Activated CD4-positive, alpha-beta T cell treated with anti-CD3 and anti-CD28 coated beads, Interleukin-2, amount 50 U/mL, for 1 hour (primary cell): ENCODE data around the gene CARD6.
A peak's percentile ranks its signal among the peaks of the same experiment; 100 is the strongest.
"Not testable (repeated sequence)": the region's sequence is repeated elsewhere in the genome, so short reads cannot be mapped to it uniquely, and the experiment has no call there.

Source experiments
- DNase-seq: peaks from one replicate; pipeline ENCODE4 v3.0.0-alpha.2; 2020

The CARD6 gene

DNA sequence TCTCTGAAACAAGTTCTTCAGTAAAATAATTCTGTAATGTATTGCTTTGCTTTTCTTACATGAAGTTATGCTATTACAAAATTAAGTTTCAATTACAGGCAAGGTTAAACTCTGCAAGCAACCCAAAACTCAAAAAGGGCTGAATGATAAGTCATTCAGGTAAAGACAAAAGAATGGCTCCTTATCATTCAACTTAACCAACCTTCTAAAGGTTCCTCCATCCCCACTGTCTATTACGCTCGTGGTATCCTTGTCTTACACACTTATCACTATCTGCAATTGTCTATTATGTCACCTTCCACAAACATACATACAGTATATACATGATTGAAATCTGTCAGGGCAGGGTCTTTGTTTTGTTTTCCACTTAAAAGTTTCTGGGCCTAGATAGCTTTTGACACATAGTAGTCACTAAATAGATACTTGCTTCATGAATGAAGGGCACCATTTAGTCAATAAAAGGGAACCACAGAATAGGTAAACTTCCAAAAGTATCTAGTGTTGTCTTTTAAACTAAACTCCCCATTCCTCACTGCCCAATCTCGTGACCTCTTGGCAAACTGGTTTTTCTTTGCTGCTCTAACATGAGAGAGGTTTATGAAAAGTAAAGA, 13.0 kb upstream of the CARD6 start:
- no peak for DNase-seq

DNA sequence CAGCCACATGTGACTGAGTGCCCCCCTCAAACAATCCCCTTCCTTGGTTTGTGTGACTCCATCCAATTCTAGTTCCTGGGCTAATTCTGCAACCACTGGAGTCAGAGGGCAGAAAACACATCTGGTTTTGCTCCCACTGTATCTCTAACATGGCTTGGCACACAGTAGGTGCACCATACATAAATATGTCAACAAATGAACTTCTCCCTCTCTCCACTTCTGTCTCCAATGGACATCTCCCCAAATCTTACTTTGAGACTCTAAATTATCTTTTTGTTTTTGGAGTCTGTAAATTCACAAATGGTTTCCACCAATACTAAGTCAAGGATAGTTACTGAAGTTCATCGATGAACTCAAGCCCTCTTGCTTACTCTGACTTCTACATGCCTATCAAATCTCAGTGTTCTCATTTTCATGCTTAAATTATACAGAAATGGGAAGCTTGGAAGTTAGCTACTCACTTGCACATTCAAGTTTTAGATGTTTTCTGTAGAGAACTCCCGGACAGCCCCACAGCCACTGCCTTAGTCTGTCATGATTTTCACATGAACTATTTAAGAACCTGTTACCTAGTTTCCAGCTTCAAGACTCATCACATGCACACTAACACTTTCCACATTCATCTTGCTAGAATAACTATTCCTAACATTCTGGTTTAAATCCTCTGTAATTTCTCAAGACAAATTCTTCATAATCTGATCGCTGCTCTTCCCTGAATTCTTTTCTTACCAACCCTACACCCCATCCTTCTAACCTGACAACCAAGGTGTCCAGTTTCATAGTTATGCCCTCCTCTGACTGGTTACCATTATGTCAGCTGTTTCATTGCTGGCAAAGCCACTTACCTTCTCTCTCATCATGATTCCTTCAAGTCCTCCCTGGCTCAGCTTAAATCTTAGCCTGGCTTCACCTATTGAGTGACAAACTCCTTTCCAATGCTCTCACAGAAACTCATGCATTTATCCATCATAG, 12.2 kb upstream of the CARD6 start:
- DNase-seq: no peak

DNA sequence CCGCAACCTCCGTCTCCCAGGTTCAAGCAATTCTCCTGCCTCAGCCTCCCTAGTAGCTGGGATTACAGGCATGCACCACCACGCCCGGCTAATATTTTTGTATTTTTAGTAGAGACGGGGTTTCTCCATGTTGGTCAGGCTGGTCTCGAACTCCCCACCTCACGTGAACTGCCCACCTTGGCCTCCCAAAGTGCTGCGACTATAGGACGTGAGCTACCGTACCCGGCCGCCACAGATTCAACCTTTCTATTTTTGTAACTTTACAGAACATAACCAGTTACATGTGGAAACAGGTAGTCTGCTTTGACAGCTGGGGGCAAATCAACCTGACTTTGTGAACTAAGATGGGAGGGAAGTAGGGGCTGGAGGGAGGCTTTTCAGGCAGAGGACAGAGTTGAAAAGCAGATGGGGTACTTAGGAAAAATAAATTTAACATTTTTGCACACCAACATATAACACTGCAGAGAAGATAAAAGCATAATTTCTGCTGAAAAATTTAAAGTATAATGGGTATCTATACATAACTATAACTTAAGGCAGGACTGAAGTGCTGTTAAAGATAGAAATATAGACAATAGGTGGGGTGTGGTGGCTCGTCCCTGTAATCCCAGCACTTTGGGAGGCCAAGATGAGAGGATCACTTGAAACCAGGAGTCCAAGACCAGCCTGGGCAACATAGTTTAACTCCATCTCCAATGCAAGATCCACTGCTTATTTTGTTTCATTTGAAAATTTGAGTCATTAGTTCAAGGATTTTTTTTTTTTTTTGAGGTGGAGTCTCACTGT, 11.2 kb upstream of the CARD6 start:
- DNase-seq: no peak

DNA sequence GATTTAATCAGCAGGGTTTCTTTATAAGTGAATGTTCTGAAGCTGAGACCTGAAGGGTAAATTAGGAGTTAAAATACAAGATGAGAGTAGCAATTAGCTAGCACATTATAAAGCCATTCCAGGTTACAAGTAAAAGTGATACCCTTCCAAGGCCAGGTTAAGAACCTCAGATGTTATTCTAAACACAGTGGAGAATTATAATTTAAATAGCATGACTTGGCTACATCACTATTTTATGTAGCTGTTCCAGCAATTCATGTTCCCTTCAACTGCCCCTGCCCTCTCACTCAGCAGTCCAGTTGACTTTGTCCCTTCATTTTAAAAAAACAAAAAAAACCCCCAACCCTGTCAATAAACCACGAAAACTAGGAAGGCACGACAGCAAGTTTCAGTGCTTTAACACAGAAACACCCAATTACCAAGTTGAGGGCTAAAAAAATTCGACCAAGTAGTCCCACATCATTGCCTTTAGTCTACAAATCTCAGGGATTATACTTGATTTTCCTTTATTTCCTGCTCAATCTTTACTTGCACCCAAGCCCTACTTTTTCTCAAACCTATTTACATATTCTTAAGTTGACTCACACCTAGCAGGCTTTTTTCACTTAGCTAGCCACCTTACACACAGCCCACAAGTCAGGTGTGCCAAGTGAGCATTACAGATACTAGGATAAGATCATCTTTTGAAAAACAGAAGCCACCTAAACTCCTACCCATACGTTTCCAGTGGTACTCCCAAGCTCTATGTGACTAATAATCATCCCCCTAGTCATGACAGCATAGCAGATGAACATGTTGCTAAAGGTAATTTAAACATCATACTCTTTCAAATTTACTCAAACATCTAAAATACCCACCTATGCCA, 9.6 kb upstream of the CARD6 start:
- DNase-seq: no peak

DNA sequence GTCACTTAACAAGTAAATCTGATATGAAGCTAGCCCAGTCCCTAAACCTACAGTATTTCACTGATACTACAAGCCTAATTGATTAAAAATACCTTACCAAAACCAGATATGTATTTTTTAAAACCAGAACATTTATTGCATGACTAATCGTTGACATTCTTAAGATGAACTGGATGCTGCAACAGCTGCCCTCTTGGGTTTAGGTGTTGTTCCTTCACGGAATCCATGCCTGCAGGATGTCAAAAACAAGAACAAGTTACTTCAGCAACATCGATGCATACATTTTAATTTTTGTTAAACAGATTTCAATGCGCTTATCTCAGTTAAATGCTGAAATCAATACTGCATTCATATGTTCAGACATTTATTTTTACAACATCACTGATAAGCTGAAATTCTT, 8.8 kb upstream of the CARD6 start:
- DNase-seq: no peak

DNA sequence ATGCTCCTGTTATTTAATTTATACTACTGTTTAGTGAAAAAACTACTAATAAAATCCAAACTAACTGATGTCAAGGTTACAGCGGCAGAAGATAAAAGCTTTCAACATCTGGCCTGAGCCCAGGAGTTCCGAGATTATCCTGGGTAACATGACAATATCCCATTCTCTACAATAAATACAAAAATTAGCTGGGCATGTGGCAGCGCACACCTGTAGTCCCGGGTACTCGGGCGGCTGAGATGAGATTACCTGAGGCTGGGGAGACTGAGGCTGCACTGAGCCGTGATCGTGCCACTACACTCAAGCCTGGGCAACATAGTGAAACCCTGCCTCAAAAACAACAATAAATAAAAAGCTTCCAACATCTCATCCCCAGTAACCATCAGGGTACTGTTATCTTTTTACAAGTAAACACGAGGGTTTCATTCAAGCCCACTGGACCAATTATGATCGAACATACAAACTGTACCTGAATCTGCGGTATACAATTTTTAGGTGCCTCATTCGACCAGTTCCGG, 7.4 kb upstream of the CARD6 start:
- DNase-seq: no peak

DNA sequence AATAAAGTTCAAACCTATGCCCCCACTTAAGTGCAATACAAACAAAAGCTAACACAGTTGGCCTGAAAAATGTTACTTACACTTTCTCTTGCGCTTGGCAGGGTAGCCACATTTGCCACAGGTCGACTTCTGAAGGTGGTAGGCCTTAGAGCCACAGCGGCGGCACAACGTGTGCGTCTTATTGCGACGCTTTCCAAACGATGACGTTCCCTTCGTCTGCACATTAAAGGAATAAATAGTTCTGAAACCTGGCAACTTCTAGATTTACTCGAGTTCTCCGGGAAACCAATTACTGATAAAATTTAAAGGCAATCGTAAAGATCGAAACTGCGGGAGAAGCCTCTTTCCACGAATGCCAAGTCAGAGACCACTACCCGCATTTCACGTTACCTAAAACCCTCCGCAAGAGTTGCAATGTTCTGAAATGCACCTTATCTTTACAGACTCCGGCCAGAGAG, 6.7 kb upstream of the CARD6 start:
- peak; percentile 53 for DNase-seq

DNA sequence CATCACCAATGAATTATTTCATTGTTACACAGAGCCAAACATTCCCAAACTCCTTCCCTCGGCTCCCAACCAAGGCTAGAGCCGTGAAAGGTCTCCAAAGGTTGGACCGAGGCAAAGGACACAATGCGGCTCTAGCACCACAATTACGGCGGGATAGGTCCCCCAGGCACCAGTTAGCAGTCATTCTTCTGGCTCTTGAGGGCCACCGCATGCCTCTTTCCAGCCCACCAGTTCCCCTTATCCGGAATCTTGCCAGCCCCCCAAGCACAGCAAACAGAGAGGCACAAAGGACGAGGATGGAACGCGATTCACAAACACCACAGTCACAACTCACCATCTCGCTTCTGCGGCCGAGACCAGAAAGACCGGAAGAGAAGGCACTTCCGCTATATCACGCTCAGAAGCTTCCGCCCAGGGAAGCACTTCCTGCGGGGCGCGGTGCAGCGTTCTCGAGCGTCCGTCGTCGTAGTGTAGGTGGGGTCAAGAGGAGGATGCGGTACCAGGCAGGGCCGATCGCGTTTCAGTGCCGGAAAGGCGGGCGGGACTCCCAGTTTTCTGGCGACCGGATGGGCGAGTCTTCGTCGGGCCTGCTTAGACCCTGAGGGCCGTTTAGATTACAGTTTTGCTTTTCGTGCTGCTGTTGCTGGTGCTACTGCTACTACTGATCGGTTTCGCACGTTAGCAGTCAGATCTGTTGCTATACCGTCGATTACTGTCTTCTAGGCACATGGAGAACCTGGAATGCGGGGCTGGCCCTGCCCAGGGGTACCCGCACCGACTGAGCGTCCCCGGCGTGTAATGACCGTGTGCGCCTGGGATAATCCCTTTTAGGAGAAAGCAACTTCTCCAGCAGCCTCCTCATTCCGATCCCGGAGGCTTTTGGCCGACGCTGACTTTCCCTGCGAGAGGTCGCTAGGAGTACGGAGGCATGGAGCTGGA, 6.0 kb upstream of the CARD6 start, which contains the start of gene RPL37:
Gene RPL37, minus strand, starts transcription at position 374 of the 939 bp plus-strand sequence. Its CDS starts 37 bp downstream, at position 337.
- peak; percentile 86 for DNase-seq

DNA sequence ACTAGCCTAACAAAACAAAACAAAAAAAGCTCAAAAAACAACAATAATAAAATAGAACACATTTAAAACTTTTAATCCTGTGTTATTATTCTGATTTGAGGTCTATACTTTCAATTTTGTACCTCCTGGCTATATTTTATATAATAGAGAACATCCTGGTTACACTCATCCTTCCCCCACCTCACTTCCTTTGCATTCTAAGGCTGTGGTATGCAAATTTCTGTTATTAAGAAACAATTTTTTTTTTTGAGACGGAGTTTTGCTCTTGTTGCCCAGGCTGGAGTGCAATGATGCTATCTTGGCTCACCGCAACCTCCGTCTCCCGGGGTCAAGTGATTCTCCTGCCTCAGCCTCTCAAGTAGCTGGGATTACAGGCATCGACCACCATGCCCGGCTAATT, 3.1 kb upstream of the CARD6 start:
- no peak for DNase-seq

DNA sequence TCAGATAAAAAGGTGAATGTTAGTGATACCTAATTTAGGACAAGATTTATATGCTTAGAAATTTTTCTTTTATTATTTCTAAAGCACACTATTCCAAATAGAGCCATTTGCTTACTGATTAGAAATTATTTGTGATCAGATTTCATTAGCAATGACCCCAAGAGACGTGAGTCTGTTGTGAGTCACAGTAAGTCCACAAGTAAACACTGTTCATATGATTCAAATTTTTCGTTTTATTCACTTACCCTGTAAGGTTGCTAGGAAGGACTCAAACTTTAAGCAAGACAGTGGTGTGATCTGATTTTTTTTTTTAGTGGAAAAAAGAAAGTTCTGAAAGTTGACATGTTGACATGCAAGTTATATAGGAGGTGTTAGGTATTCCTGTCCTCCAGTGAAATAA, 1.2 kb downstream of the CARD6 start:
- DNase-seq: no peak

DNA sequence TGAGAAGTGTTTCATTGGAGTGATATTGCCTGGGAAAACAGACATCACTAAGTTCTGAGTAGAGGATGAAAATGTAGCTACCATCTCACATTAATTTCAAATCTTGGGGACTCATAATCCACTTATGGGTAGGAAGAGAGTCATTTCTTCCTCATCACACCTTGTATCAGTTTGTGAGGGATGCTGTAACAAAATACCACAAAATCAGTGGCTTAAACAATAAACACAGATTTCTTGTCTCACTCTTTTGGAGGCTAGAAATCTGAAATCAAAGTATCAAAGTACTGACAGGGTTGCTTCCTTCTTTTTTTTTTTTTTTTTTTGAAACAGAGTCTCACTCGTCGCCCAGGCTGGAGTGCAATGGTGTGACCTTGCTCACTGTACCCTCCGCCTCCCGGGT, 3.4 kb downstream of the CARD6 start:
- DNase-seq: no peak

DNA sequence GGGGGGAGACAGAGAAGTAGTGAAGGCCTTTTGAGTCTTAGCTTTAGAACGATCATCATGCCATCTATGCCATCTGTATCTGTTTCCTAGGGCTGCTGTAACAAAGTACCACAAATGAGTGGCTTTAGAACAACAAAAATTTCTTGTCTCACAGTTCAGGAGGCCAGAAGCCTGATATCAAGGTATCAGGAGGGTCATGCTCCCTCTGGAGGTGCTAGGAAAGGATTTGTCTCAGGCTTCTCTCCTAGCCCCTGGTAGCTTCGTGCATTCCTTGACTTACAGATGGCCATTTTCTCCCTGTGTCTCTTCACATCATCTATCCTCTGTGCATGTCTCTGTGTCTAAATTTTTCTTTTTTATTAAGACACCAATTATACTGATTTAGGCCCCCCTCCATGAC, 5.2 kb downstream of the CARD6 start:
- DNase-seq: no peak

DNA sequence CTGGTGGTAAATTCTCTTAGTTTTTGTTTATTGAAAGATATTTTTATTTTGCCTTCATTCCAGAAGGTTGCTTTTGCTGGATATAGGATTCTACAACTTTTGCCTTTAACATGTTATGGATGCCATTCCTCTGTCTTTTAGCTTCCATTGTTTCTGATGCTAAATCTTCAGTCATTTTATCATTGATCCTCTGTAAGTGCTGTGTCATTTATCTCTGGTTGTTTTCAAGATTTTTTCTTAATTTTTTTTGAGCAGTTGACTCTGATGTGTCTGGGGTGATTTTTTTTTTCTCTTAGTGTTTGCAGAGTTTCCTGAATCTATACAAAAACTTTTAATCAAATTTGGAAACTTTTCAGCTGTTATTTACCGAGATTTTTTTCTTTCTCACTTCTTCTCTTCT, 6.4 kb downstream of the CARD6 start:
- DNase-seq: no peak

DNA sequence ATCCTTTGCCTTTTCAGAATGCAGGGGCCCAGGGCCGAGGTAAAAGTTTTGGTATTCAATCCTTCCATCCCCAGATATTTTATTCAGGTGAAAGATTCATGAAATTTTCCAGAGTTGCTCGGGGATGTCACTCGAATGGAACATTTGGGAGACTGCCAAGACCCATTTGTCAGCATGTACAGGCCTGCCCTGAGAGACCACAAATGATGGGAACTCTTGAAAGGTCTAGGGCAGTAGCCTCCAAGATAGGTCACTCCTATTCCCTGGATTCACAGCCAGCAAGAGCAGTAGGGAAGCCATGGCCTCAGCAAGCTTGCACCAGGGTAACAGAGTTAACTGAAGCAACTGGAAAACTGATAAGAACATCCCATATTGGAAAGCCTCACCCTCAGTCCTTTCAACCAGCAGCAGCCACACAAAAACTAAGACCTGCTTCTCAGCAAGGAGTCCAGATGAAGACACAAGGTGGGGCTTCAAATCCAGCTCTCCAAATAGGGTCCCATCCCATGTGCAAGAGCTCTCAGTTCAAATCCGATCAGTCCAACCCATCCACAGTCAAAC, 12.5 kb downstream of the CARD6 start:
- DNase-seq: no peak

DNA sequence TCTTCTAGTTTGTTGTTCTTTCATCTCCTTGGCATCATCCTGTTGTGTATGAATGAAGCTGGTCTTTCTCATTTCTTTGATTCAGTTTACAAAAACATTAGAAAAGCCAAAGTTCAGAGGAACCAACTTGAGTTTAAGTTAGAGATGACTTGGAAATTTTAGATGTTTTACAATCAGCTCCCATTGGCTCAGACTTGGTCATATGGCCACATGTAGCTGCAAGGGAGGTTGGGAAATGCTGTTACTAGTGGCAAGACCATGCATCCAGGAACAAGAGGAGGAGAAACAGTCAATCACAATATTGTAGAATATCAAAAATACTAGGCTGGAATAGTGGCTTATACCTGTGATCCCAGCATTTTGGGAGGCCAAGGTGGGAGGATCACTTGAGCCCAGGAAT, 19.5 kb downstream of the CARD6 start:
- DNase-seq: no peak

DNA sequence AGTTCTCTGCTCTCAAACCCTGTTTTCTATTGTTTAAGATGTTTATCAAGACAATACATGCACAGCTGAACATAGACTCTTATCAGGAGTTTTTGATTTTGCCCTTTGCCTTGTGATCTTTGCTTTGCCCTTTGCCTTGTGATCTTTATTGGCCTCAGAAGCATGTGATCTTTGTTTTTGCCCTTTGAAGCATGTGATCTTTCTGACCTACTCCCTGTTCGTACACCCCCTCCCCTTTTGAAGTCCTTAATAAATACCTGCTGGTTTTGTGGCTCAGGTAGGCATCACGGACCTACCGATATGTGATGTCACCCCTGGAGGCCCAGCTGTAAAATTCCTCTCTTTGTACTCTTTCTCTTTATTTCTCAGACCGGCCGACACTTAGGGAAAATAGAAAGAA, 23.8 kb downstream of the CARD6 start:
- DNase-seq: not testable (repeated sequence)

DNA sequence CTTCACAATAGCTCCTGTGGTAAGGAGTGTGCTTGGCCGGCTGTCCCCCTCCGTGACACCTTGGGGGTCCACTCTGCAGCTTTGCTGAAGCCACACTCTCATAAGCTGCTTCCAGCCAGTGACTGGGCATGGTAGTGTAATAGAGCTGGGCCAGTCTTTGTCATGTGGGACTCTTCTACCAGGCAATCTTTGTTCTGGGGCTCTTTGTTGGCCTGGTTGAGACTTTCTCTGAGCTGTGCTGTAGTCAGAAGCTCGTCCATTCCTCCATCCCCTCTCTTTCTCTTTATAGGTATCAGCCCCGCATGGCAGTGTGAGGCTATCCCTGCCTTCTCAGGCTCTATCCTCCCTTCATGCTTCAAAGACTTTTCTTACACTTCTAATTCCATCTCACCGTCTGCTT, 25.7 kb downstream of the CARD6 start:
- no peak for DNase-seq

DNA sequence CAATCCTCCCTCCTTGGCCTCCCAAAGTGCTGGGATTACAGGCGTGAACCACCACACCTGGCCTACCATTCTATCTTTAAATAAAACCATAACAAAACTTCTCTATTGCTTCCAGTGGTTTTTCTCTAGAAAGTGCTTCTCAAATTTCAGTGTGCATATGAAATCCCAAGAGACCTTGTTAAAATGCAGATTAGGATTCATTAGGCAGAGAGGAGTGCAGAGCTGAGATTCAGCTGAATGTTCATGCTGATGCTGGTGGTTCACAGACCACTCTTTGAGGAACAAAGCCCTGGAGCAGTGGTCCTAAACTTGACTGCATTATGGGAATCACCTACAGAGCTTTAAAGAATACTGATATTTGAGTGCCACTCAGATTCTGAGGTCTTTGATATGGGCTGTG, 28.2 kb downstream of the CARD6 start:
- no peak for DNase-seq

DNA sequence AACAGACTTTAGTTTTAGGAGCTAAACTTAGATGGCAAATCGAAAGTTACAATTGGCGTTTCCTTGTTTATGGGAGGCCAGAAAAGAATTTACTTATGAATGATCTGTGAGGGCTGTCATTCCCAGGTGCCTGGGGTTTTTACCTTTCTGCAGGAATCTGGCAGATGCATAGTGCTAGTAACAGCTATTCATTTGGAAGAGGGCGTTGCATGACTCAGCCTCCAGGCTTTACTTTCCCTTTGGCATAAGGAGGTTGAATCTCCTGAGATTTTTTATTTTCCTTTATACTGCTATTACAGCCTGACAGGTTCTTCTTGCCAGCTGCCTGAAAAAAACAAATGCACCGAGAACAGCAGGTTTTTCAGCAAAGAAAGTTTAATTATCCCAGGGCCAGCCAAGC, 30.0 kb downstream of the CARD6 start:
- no peak for DNase-seq

DNA sequence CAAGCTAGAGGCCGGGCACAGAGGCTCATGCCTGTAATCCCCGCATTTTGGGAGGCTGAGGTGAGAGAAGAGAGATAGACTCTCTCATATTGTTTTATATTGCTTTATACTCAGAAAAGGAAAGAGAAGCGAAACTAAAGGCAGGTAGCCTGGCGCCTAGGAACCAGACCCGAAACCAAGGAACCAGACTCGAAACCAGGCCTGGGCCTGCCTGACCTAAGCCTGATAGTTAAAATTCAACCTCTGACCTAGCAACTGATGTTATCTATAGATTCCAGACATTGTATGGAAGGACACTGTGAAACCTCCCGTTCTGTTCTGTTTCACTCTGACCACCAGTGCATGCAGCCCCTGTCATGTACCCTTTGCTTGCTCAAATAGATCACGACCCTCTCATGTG, 31.1 kb downstream of the CARD6 start:
- not testable (repeated sequence) for DNase-seq
